GM23338 (cell line): ENCODE measurements around the gene NSA2. TPM values are rescaled to one million over a fixed set of nuclear protein-coding genes. Genes with fewer than 3 reads are reported as not detected.

Experiments used
- CTCF ChIP-seq, 2 experiments: fragments of 200-600 bp in 1 of 2; sonication (generic) in 1 of 2; conservative IDR thresholded peaks; 2 replicates each; pipeline versions ENCODE4 v1.5.1 to v1.6.1; 2016 to 2017; ENCODE audit warnings: antibody characterized with exemption in 2 of 2, low read depth in 2 of 2, mild to moderate bottlenecking in 2 of 2, moderate library complexity in 1 of 2
- EZH2 ChIP-seq: fragments of 200-600 bp; sonication (generic); IDR thresholded peaks from one replicate; pipeline ENCODE4 v1.8.0; 2017; ENCODE audit warnings: antibody characterized with exemption, mild to moderate bottlenecking, low read depth; ENCODE audit not compliant: unreplicated experiment
- STAT1 ChIP-seq: IDR thresholded peaks from one replicate; pipeline ENCODE4 v1.6.1; 2016; ENCODE audit warnings: antibody characterized with exemption; ENCODE audit not compliant: unreplicated experiment
- ZNF114 ChIP-seq: fragments of 250-450 bp; sonication (Bioruptor Pico); IDR thresholded peaks from 2 replicates; pipeline ENCODE4 v1.5.0; 2020; ENCODE audit warnings: mild to moderate bottlenecking, moderate library complexity
- ZNF331 ChIP-seq: fragments of 250-450 bp; sonication (Bioruptor Pico); IDR thresholded peaks from 2 replicates; pipeline ENCODE4 v1.5.0; 2020; ENCODE audit warnings: low read depth, mild to moderate bottlenecking, moderate library complexity
- ZNF462 ChIP-seq: fragments of 250-450 bp; sonication (Bioruptor Pico); IDR thresholded peaks from 2 replicates; pipeline ENCODE4 v1.5.0; 2020; ENCODE audit warnings: mild to moderate bottlenecking, moderate library complexity
- polyA plus RNA-seq: library from polyadenylated mRNA; unstranded; fragments of >200 nt; fragmentation: Nextera tagmentation; extraction: Ambion mirVana; gene quantifications from 2 replicates; pipeline ENCODE4 v1.2.1, GENCODE V29; 2016
- total RNA-seq: library from RNA; depleted of rRNA; stranded (reverse); fragments of >200 nt; shearing (Covaris generic); gene quantifications from 2 replicates; pipeline ENCODE4 v1.2.3, GENCODE V29; 2014
- TF ChIP-seq, protein P1 (sequence below): IDR thresholded peaks from one replicate; pipeline ENCODE4 v1.6.1; 2018; ENCODE audit warnings: antibody characterized with exemption; ENCODE audit not compliant: unreplicated experiment

The NSA2 gene
- total and polyA plus RNA-seq, 2 experiments from 2014 or later: 103 to 244 TPM

DNA sequence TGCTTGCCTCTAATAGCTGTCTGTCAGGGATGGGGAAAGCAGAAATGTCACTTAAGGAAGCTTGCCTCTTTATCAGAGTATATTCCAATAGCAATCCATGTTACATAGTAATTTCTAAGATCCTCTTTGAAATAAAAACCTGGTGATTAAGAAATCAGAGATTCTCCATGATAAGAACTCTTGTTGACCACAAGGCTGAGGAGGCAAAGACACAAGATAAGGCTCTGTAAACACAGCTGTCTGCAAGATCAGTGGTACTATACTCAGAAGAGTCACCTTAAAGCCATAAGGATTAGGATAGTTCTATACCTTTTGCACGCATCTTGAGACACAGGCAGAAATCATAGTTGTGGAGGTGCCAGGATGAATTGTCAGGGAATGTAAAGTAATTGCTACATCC is 41.7 kb upstream of the NSA2 start (continued):
- no peak for TF ChIP-seq ZNF462 (CRISPR knock-in tag)
- no peak for TF ChIP-seq CTCF (conservative IDR thresholded peaks at IDR 0.05; ENCODE audit: low read depth in 2 of 2)
- no peak for TF ChIP-seq EZH2
- no peak for TF ChIP-seq ZNF331
- TF ChIP-seq ZNF114 (CRISPR knock-in tag): no peak
- no peak for TF ChIP-seq STAT1
- TF ChIP-seq, protein P1, sequence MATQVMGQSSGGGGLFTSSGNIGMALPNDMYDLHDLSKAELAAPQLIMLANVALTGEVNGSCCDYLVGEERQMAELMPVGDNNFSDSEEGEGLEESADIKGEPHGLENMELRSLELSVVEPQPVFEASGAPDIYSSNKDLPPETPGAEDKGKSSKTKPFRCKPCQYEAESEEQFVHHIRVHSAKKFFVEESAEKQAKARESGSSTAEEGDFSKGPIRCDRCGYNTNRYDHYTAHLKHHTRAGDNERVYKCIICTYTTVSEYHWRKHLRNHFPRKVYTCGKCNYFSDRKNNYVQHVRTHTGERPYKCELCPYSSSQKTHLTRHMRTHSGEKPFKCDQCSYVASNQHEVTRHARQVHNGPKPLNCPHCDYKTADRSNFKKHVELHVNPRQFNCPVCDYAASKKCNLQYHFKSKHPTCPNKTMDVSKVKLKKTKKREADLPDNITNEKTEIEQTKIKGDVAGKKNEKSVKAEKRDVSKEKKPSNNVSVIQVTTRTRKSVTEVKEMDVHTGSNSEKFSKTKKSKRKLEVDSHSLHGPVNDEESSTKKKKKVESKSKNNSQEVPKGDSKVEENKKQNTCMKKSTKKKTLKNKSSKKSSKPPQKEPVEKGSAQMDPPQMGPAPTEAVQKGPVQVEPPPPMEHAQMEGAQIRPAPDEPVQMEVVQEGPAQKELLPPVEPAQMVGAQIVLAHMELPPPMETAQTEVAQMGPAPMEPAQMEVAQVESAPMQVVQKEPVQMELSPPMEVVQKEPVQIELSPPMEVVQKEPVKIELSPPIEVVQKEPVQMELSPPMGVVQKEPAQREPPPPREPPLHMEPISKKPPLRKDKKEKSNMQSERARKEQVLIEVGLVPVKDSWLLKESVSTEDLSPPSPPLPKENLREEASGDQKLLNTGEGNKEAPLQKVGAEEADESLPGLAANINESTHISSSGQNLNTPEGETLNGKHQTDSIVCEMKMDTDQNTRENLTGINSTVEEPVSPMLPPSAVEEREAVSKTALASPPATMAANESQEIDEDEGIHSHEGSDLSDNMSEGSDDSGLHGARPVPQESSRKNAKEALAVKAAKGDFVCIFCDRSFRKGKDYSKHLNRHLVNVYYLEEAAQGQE: no peak
